HL-60 (cell line): ENCODE data around the gene PRR14L.

Source experiments
- DNase-seq, 2 experiments: peaks; one replicate each; pipeline ENCODE4 v3.0.0-alpha.2; 2010 to 2020; ENCODE audit warnings: low read depth in 1 of 2, low spot score in 1 of 2
- H3K27ac ChIP-seq: fragments of 250-450 bp; sonication (Bioruptor Pico); replicated peaks from 2 replicates; pipeline ENCODE4 v1.5.1; 2020; ENCODE audit warnings: mild to moderate bottlenecking, moderate library complexity
- H3K27me3 ChIP-seq: fragments of 250-450 bp; sonication (Bioruptor Pico); 2 replicates; pipeline ENCODE4 v1.5.1; 2021; ENCODE audit warnings: mild to moderate bottlenecking, moderate library complexity; ENCODE audit not compliant: insufficient read depth, poor library complexity, severe bottlenecking
- H3K4me3 ChIP-seq: replicated peaks from 2 replicates; pipeline ENCODE4 v1.5.1; 2011; ENCODE audit warnings: mild to moderate bottlenecking, control low read depth, low read length; ENCODE audit not compliant: insufficient read depth
- GABPA ChIP-seq: IDR thresholded peaks from 2 replicates; pipeline ENCODE4 v1.6.1; 2012; ENCODE audit warnings: low read depth
- POLR2AphosphoS5 ChIP-seq: IDR thresholded peaks from 2 replicates; pipeline ENCODE4 v1.6.1; 2012; ENCODE audit warnings: low read depth
- REST ChIP-seq: IDR thresholded peaks from 2 replicates; pipeline ENCODE4 v1.6.1; 2012; ENCODE audit warnings: low read depth; ENCODE audit not compliant: insufficient replicate concordance
- SPI1 ChIP-seq: IDR thresholded peaks from 2 replicates; pipeline ENCODE4 v1.6.1; 2012; ENCODE audit warnings: low read depth, mild to moderate bottlenecking, borderline replicate concordance
- TF ChIP-seq, protein P1 (sequence below): IDR thresholded peaks from one replicate; pipeline ENCODE4 v1.5.1; 2011; ENCODE audit warnings: low read length, control low read depth, inconsistent platforms; ENCODE audit not compliant: insufficient read depth

The PRR14L gene

DNA sequence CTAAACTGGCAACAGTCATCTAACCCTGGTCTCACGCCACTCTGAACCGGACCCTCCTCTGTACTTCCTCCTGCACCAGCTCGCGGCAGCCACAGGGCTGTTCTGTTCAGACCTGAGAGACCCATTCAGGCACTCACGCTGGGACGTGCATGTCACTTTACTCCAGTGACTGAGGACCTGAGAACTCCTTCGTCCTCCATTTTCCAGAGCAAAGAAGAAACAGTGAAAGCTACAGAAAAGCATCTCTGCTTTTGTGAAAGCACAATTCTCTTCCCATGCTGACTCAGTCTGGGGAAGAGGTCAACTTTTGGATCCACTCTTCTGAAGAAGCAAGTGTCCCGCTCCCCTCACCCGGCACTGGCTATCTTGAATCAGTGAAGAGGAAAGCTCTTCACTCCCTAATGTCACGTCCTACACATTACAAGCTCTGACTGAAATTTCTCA is 112.5 kb downstream of the PRR14L start:
- peak; percentile 71 to 90 for DNase-seq
- H3K27me3 ChIP-seq = no peaks in the 10 kb centered on the region
- TF ChIP-seq, protein P1, sequence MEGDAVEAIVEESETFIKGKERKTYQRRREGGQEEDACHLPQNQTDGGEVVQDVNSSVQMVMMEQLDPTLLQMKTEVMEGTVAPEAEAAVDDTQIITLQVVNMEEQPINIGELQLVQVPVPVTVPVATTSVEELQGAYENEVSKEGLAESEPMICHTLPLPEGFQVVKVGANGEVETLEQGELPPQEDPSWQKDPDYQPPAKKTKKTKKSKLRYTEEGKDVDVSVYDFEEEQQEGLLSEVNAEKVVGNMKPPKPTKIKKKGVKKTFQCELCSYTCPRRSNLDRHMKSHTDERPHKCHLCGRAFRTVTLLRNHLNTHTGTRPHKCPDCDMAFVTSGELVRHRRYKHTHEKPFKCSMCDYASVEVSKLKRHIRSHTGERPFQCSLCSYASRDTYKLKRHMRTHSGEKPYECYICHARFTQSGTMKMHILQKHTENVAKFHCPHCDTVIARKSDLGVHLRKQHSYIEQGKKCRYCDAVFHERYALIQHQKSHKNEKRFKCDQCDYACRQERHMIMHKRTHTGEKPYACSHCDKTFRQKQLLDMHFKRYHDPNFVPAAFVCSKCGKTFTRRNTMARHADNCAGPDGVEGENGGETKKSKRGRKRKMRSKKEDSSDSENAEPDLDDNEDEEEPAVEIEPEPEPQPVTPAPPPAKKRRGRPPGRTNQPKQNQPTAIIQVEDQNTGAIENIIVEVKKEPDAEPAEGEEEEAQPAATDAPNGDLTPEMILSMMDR = no peak
- peak; percentile 73 for TF ChIP-seq POLR2AphosphoS5
- peak; percentile 23; the same call in 1 of the 2 replicates for TF ChIP-seq SPI1
- peak overlapping the region; percentile 98 for H3K27ac ChIP-seq
- peak overlapping the region; percentile 52 for H3K4me3 ChIP-seq

- Histone ChIP-seq H3K27me3 (no peaks in the 10 kb centered on the region), H3K4me3 (no peak overlapping the region), H3K27ac (no peak overlapping the region)
- no peak for TF ChIP-seq REST
- TF ChIP-seq GABPA = no peak
- TF ChIP-seq POLR2AphosphoS5 = no peak
- TF ChIP-seq, protein P1 = no peak
- TF ChIP-seq SPI1 = no peak
- DNase-seq = no peak
Observed at GRCh38 chr22:31635638-31636306, 114.2 kb downstream of the PRR14L start.

DNA sequence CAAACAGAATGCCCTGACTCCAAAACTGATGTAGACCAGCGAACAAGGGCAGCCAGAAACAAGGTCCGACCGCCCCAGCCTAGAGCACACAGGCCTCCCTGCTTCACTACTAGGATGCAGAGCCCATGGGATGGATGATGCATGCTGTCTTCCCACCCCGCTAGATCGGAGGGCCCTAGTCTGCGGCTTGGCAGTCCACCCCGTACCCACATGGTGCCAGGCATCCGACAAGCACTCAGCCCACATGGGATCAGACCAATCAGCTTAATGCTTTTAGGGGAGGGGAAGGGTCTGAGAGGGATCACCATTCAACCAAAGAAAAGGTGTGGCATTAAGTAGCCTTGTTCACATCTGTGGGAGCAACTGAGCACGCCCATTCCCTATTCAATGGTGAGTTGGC is 118.5 kb downstream of the PRR14L start:
- no peaks in the 10 kb centered on the region for H3K27me3 ChIP-seq
- H3K4me3 ChIP-seq = peak overlapping the region; percentile 61
- TF ChIP-seq REST = no peak
- DNase-seq = no peak
- H3K27ac ChIP-seq = peak overlapping the region; percentile 84
